NCI-H187 (cell line): ENCODE data around the gene UBE2E2.

Source experiments
- DNase-seq, 2 experiments: peaks; one replicate each; lab custom pipeline; 2025; lab: John Stamatoyannopoulos, UW

UBE2E2 gene

GRCh38 chr3:23277688-23278087 is 74.6 kb downstream of the UBE2E2 start:
- no peak for DNase-seq

- no peak for DNase-seq
Observed at GRCh38 chr3:23283625-23284024, 80.5 kb downstream of the UBE2E2 start.

GRCh38 chr3:23288286-23288685 is 85.2 kb downstream of the UBE2E2 start:
- no peak for DNase-seq

GRCh38 chr3:23288715-23289114 is 85.6 kb downstream of the UBE2E2 start:
- DNase-seq = no peak

GRCh38 chr3:23292432-23292831 is 89.3 kb downstream of the UBE2E2 start:
- DNase-seq = no peak

GRCh38 chr3:23294770-23295387 is 91.8 kb downstream of the UBE2E2 start:
- no peak for DNase-seq

GRCh38 chr3:23301819-23302218 is 98.7 kb downstream of the UBE2E2 start:
- DNase-seq = no peak

- no peak for DNase-seq
Observed at GRCh38 chr3:23302271-23302670, 99.1 kb downstream of the UBE2E2 start.

GRCh38 chr3:23303601-23304217 is 100.6 kb downstream of the UBE2E2 start:
- DNase-seq = no peak

- DNase-seq = no peak
Observed at GRCh38 chr3:23304424-23304823, 101.3 kb downstream of the UBE2E2 start.

- DNase-seq = no peak
Observed at GRCh38 chr3:23308986-23309625, 106.0 kb downstream of the UBE2E2 start.

GRCh38 chr3:23312866-23313265 is 109.7 kb downstream of the UBE2E2 start:
- no peak for DNase-seq

GRCh38 chr3:23314981-23315762 is 112.0 kb downstream of the UBE2E2 start:
- DNase-seq = no peak

- DNase-seq = no peak
Observed at GRCh38 chr3:23316924-23317323, 113.8 kb downstream of the UBE2E2 start.

- DNase-seq = no peak
Observed at GRCh38 chr3:23319366-23320312, 116.5 kb downstream of the UBE2E2 start.

- no peak for DNase-seq
Observed at GRCh38 chr3:23320586-23321570, 117.8 kb downstream of the UBE2E2 start.

GRCh38 chr3:23324745-23325144 is 121.6 kb downstream of the UBE2E2 start:
- no peak for DNase-seq

- no peak for DNase-seq
Observed at GRCh38 chr3:23325466-23326065, 122.4 kb downstream of the UBE2E2 start.

GRCh38 chr3:23329471-23330105 is 126.5 kb downstream of the UBE2E2 start:
- no peak for DNase-seq
